ENCODE results near the gene TBC1D19.

- TF ChIP-seq CTCF (IDR thresholded peaks at IDR 0.05; ENCODE audit: low read length): no peak
- TF ChIP-seq EZH2 (IDR thresholded peaks at IDR 0.05; ENCODE audit: borderline replicate concordance, low read length): no peak
These were observed 179.8 kb downstream of the TBC1D19 start for GRCh38 chr4:26763648-26764047.
